Lower leg skin (tissue), 4 donors: Measurements from ENCODE around the gene SERPINI1. TPM values are rescaled to one million over a fixed set of nuclear protein-coding genes. Genes with fewer than 3 reads are reported as not detected.
A peak's percentile ranks its signal among the peaks of the same experiment; 100 is the strongest.
"Not testable (repeated sequence)": the region's sequence is repeated elsewhere in the genome, so short reads cannot be mapped to it uniquely, and the experiment has no call there.

Experiments used
- DNase-seq, 2 donors: peaks; one replicate each; pipeline ENCODE4 v3.0.0-alpha.2; 2019; ENCODE audit warnings: low spot score in 2 of 2
- H3K4me3 ChIP-seq: fragments of 200-600 bp; sonication (generic); 2 replicates; pipeline ENCODE4 v1.5.1; 2017; ENCODE audit warnings: mild to moderate bottlenecking, low read depth; ENCODE audit not compliant: poor library complexity, severe bottlenecking
- POLR2A ChIP-seq, 2 donors: fragments of 450-650 bp; IDR thresholded peaks; one replicate each; pipeline ENCODE4 v1.6.1; 2016 to 2017; ENCODE audit warnings: antibody characterized with exemption in 2 of 2, mild to moderate bottlenecking in 1 of 2, moderate library complexity in 1 of 2
- WGBS, 2 donors: methylation state at CpG; one replicate each; pipeline ENCODE4 v1.1.5; 2018; 5-methylcytosine and 5-hydroxymethylcytosine counted together
- intact Hi-C: fragments of 100-400 bp; cut with DNase I; formaldehyde crosslinking; loops from one replicate; pipeline ENCODE4 v1.15.0; 2023; ENCODE audit warnings: low total_unique reads
- total RNA-seq, 4 donors: library from RNA; depleted of rRNA; stranded (reverse); fragments of >200 nt; gene quantifications; one replicate each; pipeline ENCODE4 v1.1.0, GENCODE V29; 2016
- TF ChIP-seq, protein P1 (sequence below), 3 donors: fragments of 450-650 bp; IDR thresholded peaks; one replicate each; pipeline ENCODE4 v1.5.1; 2016; ENCODE audit warnings: antibody characterized with exemption in 3 of 3, mild to moderate bottlenecking in 3 of 3, moderate library complexity in 2 of 3

SERPINI1 gene
- total RNA-seq, 4 donors from 2014 or later, result 0.42 to 6.2 (median 2.3) TPM

DNA sequence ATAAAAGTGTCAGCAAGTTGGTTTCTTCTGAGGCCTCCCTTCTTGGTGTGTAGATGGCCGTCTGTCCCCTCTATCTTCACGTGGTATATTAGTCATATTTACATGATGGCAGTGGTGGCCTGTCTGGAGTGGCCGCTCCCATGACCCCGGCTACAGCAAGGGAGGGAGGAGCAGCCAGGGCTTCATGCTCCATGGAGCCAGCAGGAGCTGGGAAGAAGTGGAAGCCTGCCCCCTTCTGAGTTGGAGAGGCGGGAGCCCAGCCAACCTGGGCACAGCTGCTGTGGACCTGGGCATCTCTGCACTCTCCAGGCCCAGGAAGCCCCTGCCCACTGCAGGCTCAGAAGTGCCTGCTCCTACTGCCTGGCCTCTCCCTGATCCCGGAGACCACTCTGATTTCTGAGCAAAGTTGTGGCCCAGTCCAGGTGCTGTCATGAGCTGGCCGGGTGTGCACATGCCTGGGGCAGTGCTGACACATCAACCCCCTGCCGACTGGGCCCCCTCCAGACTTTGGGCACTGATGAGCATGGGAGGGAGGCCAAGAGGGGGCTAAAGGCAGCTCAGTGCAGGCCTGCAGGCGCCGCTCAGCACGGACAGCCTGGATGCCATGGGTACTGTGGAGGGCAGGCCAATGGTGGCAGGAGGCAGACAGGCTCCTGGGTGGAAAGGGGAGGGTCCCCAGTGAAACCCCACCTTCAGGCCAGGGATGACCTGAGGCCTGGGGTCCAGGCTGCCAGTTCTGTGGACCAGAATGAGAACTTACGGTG lies 84.8 kb downstream of the SERPINI1 start:
- intact Hi-C loops, result no loop called here

DNA sequence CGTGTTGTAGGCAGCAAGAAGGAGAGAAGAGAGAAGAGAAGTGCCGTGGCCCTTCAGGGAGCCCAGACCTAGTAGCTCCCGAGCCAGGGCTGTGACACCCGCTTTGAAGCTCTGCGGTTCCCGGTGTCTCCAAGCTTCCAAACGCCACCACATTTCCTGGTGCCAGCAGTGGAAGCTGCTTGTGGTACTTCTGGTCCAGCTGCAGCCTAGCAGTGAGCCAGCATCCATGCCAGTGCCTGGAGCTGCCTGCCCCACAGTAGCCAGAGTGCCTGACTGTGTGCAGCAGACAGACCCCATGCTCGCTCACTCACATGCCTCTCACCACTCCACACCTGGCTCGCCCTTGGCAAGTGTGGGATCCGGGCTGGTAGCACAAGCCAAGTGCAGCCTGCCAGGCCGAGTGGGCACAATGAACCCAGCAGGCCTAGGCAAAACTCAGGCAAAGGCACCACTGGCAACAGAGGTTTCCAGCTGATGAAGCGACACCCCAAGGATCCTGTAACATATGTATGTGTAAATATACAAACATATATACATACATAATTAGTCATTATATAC lies 85.8 kb downstream of the SERPINI1 start:
- intact Hi-C loops, result no loop called here
- H3K4me3 ChIP-seq, result no peak overlapping the region
- TF ChIP-seq, protein P1, sequence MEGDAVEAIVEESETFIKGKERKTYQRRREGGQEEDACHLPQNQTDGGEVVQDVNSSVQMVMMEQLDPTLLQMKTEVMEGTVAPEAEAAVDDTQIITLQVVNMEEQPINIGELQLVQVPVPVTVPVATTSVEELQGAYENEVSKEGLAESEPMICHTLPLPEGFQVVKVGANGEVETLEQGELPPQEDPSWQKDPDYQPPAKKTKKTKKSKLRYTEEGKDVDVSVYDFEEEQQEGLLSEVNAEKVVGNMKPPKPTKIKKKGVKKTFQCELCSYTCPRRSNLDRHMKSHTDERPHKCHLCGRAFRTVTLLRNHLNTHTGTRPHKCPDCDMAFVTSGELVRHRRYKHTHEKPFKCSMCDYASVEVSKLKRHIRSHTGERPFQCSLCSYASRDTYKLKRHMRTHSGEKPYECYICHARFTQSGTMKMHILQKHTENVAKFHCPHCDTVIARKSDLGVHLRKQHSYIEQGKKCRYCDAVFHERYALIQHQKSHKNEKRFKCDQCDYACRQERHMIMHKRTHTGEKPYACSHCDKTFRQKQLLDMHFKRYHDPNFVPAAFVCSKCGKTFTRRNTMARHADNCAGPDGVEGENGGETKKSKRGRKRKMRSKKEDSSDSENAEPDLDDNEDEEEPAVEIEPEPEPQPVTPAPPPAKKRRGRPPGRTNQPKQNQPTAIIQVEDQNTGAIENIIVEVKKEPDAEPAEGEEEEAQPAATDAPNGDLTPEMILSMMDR (IDR thresholded peaks at IDR 0.05), result no peak
- no peak for TF ChIP-seq POLR2A (IDR thresholded peaks at IDR 0.05)
- 79 to 81% methylated on average over 12 of the region's 12 CpGs for WGBS, 2 donors
- no peak for DNase-seq

More for the DNA sequence above, 84.8 kb downstream of the SERPINI1 start:
- no peak overlapping the region for H3K4me3 ChIP-seq
- TF ChIP-seq, protein P1 (IDR thresholded peaks at IDR 0.05), result no peak
- no peak for TF ChIP-seq POLR2A (IDR thresholded peaks at IDR 0.05)
- DNase-seq, result peak in 1 of 2 donors; percentile 69
- WGBS, 2 donors, result 90 to 95% methylated on average over 11 to 12 of the region's 12 CpGs

DNA sequence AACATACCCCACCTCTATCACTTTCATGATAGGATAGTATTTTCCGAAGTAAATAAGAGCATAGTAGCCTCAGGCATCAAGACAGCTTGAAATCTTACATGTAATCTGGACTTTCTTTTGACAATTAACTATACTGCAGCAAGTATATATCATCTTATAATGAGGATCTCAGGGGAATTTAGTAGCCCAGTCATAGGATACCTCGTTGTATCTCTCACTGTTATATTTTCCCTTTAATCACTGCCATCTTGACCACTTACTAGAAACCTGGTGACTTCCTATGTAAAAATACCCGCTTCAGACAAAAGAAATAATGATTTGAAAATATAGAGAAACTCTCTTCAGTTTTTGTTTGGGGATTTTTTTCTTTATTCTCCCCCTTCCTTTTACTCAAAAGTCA lies 88.2 kb downstream of the SERPINI1 start:
- DNase-seq, result no peak
- intact Hi-C loops, result no loop called here
- H3K4me3 ChIP-seq, result no peak overlapping the region
- WGBS, 2 donors, result 66 to 69% methylated on average over 3 of the region's 3 CpGs
- TF ChIP-seq POLR2A (IDR thresholded peaks at IDR 0.05), result no peak
- TF ChIP-seq, protein P1 (IDR thresholded peaks at IDR 0.05), result no peak

DNA sequence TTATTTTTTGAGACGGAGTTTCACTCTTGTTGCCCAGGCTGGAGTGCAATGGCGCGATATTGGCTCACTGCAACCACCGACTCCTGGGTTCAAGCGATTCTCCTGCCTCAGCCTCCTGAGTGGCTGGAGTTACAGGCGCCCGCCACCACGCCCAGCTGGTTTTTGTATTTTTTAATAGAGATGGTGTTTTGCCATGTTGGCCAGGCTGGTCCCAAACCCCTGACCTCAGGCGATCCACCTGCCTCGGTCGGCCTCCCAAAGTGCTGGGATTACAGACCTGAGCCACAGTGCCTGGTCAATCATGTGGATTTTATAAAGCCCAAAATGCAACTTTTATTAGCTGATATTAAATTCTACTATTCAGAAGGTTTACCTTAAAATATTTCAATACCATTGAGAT lies 92.1 kb downstream of the SERPINI1 start:
- peak in 1 of 2 donors; percentile 76 for DNase-seq
- 97% methylated on average over 11 of the region's 11 CpGs for WGBS, 2 donors
- intact Hi-C loops, H3K4me3 ChIP-seq: not testable (repeated sequence)

DNA sequence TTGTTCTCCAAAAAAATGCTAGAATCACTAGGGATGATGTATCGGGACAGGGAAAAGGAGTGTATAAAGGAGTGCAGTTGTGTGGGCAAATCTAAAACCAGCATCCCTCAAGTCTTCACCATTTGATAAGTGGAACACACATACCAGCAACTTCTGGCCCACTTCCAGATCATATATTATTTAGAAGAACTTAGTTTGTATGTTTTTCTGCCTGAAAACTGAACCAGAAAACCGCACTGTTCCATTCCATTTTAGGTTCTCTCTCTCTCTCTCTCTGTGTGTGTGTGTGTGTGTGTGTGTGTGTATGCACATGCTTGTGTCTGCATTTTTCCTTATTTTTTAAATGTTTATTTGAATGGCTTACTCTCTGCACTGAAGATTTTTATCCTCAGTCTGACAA lies 93.5 kb downstream of the SERPINI1 start:
- TF ChIP-seq POLR2A (IDR thresholded peaks at IDR 0.05), result no peak
- intact Hi-C loops, result no loop called here
- 71 to 80% methylated on average over 2 of the region's 2 CpGs for WGBS, 2 donors
- DNase-seq, result no peak
- H3K4me3 ChIP-seq, result no peak overlapping the region

DNA sequence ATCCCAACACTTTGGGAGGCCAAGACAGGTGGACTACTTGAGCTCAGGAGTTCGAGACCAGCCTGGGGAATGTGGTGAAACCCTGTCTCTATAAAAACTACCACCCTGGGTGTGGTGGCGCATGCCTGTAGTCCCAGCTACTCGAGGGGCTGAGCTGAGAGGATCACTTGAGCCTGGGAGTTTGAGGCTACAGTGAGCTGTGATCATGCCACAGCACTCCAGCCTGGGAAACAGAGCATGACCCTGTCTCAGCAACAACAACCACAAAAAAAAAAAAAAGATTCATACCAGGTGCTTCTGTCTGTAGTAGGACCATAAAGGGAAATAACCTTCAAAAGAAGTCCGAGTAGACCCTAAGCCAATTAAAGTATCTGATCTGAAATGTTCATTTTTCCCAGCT lies 94.5 kb downstream of the SERPINI1 start:
- intact Hi-C loops, result no loop called here
- TF ChIP-seq, protein P1 (IDR thresholded peaks at IDR 0.05), result no peak
- no peak for TF ChIP-seq POLR2A (IDR thresholded peaks at IDR 0.05)
- 75 to 80% methylated on average over 4 of the region's 4 CpGs for WGBS, 2 donors
- H3K4me3 ChIP-seq, result no peak overlapping the region
- no peak for DNase-seq
